ENCODE results near the gene PPT2.

PPT2 gene

DNA sequence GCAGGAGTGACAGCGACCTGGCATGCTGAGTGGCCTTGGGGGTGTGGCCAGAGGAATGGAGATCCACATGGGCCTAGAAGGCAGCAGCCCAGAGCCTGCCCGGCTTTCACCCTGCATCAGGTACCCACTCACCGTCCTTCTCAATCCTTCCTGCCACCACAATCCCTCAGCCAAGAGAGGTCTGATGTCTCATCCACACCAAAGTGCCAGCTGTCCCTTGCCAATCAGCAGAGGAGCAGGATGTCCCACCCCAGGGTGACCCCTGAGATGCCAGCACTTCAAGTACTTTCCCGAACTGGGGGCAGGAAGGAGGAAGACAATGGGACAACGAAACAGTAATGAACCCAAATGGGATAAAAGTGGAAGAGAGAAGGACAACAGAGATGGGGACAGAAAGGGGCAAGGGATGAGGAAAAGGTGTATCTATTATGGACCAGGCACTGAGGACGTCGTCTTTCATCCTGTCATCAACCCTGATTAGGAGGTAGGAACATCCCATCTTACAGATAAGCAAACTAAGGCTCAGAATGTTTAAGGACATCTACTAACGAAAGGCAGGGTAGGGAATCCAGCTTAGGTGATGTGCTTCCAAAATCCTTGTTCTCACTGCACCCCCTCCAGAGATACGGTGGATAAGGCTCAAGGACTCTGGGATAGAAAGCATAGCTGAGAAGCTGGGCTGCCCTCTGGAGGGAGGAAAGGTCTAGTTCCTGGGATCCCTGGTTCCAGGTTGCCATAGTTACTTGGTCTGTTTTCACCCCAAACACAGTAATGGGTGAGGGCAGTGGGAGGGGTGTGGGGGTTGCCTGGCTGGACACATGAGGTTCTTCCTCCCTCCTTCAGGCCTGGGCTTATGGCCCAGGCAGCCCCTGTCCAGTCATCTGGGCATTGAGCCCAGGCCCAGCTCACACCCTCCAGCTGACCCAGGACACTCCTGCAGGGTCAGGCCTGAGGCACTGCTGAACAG is 40.3 kb upstream of the PPT2 start:
- Histone ChIP-seq H3K9ac (ENCODE audit: low read depth, low read length) (no peak overlapping the region), H3K27ac (ENCODE audit: low read depth, low read length) (no peak overlapping the region), H3K27me3 (ENCODE audit: control insufficient read depth, insufficient read depth, low read length) (peaks cover 5% of the 10 kb centered on the region), H3K9me3 (ENCODE audit: control insufficient read depth, insufficient read depth, low read length) (no peaks in the 10 kb centered on the region), H3K36me3 (ENCODE audit: control insufficient read depth, insufficient read depth, low read length) (peaks cover 38% of the 10 kb centered on the region), H3K4me1 (ENCODE audit: control insufficient read depth, insufficient read depth, low read length) (0 out of 2 replicates have a peak, but pooled peaks cover 2% of the 10 kb centered on the region), H3K4me3 (ENCODE audit: low read depth, low read length) (no peak overlapping the region)

DNA sequence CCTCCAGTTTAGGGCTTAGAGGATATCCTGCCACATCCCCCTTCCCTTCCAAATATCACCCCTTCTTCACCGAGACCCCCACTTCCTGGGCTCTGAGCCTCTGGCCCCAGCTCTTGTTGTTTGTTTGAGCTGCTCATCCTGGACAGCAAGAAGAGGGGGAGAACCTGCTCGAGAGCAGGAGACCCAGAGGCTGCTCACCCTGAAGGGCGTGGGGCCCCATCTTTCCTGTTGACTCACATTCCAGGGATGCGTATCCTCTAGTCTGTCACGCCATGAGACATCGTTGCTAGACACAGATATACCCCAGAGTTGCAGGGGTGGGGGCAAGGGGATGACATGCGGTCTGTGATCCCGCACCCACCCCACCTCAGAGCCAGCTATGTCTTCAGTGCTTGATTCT is 39.1 kb upstream of the PPT2 start:
- Histone ChIP-seq H3K9me3 (ENCODE audit: control insufficient read depth, insufficient read depth, low read length) (no peaks in the 10 kb centered on the region), H3K4me1 (ENCODE audit: control insufficient read depth, insufficient read depth, low read length) (0 out of 2 replicates have a peak, but pooled peaks cover 3% of the 10 kb centered on the region), H3K36me3 (ENCODE audit: control insufficient read depth, insufficient read depth, low read length) (peaks cover 45% of the 10 kb centered on the region), H3K27me3 (ENCODE audit: control insufficient read depth, insufficient read depth, low read length) (no peaks in the 10 kb centered on the region), H3K4me3 (ENCODE audit: low read depth, low read length) (no peak overlapping the region), H3K9ac (ENCODE audit: low read depth, low read length) (no peak overlapping the region), H3K27ac (ENCODE audit: low read depth, low read length) (no peak overlapping the region)

DNA sequence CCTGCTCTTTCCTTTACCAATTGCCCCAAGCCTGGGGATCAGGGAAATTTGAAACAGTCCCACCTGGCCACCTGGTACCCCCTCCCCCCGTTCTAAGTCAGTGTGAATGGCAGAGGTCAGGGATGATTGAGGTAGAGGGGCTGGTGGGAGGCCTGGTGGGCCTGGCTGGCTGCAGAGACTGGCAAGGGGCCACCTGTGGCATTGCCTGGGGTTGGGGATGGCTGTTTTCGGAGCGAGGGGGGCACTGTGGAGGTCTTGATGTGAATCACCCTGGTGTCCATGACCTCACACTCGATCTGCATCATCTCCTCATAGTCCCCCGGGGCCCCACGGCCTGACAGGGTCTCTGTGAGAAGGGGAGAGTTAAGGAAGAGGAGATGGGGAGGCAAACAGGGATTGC is 38.3 kb upstream of the PPT2 start:
- Histone ChIP-seq H3K27ac (ENCODE audit: low read depth, low read length) (no peak overlapping the region), H3K27me3 (ENCODE audit: control insufficient read depth, insufficient read depth, low read length) (no peaks in the 10 kb centered on the region), H3K9me3 (ENCODE audit: control insufficient read depth, insufficient read depth, low read length) (no peaks in the 10 kb centered on the region), H3K36me3 (ENCODE audit: control insufficient read depth, insufficient read depth, low read length) (peaks cover 49% of the 10 kb centered on the region), H3K9ac (ENCODE audit: low read depth, low read length) (no peak overlapping the region), H3K4me3 (ENCODE audit: low read depth, low read length) (no peak overlapping the region), H3K4me1 (ENCODE audit: control insufficient read depth, insufficient read depth, low read length) (0 out of 2 replicates have a peak, but pooled peaks cover 3% of the 10 kb centered on the region)

DNA sequence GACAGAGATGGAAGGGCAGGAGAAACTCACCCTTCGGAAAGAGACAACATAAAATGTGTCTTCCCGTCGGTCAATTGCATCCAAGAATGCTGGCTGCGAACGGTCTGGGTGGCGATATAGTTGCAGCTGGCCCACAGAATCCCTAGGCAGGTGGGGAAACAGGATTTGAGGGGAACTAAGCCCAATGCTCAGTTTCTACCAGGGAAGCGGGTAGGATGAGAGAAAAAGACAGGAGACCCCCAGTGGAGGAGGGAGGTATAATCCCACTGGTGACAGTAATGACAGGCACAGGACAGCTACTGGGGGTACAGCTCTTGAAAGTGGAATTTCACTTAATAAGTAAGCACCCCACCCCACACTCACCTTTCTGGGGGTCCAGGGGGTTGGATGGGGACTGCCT is 37.3 kb upstream of the PPT2 start:
- peaks cover 58% of the 10 kb centered on the region for H3K36me3 ChIP-seq (ENCODE audit: control insufficient read depth, insufficient read depth, low read length)

DNA sequence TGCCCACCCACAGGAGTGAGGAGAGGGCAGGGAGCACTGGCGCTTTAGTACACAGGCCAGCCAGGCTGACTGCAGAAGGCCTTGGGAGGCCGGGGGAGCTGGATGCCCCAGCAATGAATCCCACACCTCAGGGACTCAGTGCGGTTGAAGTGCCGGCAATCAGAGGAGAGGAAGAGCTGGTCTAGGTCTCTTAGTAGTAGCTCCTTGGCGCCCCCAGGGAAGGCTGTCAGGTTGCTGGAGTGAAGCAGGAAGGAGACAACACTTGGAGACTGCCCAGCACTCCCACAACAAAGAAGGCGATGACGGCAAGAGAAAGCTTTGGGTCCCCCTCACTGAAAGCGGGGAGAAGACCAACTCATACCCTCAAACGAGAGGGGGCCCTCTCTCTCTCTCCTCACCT is 36.5 kb upstream of the PPT2 start:
- Histone ChIP-seq H3K4me3 (ENCODE audit: low read depth, low read length) (no peak overlapping the region), H3K9ac (ENCODE audit: low read depth, low read length) (no peak overlapping the region), H3K36me3 (ENCODE audit: control insufficient read depth, insufficient read depth, low read length) (peaks cover 64% of the 10 kb centered on the region), H3K9me3 (ENCODE audit: control insufficient read depth, insufficient read depth, low read length) (no peaks in the 10 kb centered on the region), H3K4me1 (ENCODE audit: control insufficient read depth, insufficient read depth, low read length) (0 out of 2 replicates have a peak, but pooled peaks cover 3% of the 10 kb centered on the region), H3K27me3 (ENCODE audit: control insufficient read depth, insufficient read depth, low read length) (no peaks in the 10 kb centered on the region), H3K27ac (ENCODE audit: low read depth, low read length) (no peak overlapping the region)

More for the DNA sequence above, 37.3 kb upstream of the PPT2 start:
- Histone ChIP-seq H3K27me3 (ENCODE audit: control insufficient read depth, insufficient read depth, low read length) (no peaks in the 10 kb centered on the region), H3K4me1 (ENCODE audit: control insufficient read depth, insufficient read depth, low read length) (0 out of 2 replicates have a peak, but pooled peaks cover 3% of the 10 kb centered on the region), H3K9ac (ENCODE audit: low read depth, low read length) (no peak overlapping the region), H3K4me3 (ENCODE audit: low read depth, low read length) (no peak overlapping the region), H3K27ac (ENCODE audit: low read depth, low read length) (no peak overlapping the region), H3K9me3 (ENCODE audit: control insufficient read depth, insufficient read depth, low read length) (no peaks in the 10 kb centered on the region)

DNA sequence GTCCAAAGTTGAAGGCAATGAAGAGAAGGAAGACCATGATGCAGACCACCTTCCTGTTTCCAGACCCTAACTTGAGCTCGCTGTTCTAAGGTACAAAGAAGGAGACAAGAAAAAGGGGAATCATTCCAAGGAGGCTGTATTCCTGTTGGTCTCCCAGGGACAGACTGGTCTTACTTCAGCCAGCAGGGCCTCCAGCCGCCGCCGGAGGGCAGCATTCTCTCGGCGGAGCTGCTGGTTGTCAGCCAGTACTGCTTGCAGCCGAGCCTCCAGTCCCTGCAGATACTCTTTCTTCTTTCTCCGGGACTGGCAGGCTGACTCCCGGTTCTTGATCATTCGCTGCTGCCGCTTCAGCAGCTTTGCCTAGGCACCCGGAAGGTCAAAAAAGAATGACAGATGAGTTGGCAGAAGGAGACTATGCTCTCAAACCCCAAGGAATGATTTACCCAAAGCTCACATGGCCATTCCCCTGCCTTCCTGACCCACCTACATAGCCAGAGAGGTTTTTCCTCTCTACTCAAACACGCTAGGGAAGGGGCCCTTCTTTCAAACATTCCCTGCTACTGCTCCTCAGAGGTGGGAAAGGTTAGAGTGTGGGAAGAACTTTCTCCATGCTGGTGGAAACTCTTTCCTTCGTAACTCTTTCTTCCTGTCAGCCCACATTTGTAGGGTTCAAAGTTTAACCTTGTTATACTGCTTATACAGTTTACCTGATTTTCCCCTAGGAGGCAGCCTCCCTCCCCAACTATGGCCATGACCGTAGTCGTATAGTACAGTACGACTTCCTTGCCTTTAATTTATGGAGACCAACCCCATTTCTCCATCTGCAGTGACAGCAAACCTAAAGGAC is 34.9 kb upstream of the PPT2 start:
- H3K4me1 ChIP-seq (ENCODE audit: control insufficient read depth, insufficient read depth, low read length): 0 out of 2 replicates have a peak, but pooled peaks cover 3% of the 10 kb centered on the region
- no peaks in the 10 kb centered on the region for H3K9me3 ChIP-seq (ENCODE audit: control insufficient read depth, insufficient read depth, low read length)
- H3K9ac ChIP-seq (ENCODE audit: low read depth, low read length): no peak overlapping the region
- H3K27ac ChIP-seq (ENCODE audit: low read depth, low read length): no peak overlapping the region
- peaks cover 70% of the 10 kb centered on the region for H3K36me3 ChIP-seq (ENCODE audit: control insufficient read depth, insufficient read depth, low read length)
- no peak overlapping the region for H3K4me3 ChIP-seq (ENCODE audit: low read depth, low read length)
- no peaks in the 10 kb centered on the region for H3K27me3 ChIP-seq (ENCODE audit: control insufficient read depth, insufficient read depth, low read length)

DNA sequence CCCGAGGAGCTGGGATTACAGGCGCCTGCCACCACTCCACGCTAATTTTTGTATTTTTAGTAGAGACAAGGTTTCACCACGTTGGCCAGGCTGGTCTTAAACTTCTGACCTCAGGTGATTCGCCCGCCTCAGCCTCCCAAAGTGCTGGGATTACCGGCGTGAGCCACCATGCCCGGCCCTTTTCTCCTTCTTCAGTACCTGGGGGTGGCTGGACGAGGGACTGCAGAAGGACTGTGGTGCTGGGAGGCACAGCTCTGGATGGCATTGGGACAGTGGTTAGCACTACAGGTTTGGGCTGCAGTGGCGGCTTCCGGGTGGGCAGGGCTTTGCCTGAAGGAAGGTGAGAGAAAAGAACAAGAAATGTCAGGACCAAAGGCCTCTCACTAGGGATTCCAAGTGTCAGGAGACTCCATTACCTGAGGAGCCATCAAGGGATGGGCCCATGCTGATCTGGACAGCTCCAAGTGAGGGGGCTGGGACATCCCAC is 33.3 kb upstream of the PPT2 start:
- no peak overlapping the region for H3K4me3 ChIP-seq (ENCODE audit: low read depth, low read length)
- no peaks in the 10 kb centered on the region for H3K27me3 ChIP-seq (ENCODE audit: control insufficient read depth, insufficient read depth, low read length)
- no peak overlapping the region for H3K9ac ChIP-seq (ENCODE audit: low read depth, low read length)
- H3K36me3 ChIP-seq (ENCODE audit: control insufficient read depth, insufficient read depth, low read length): peaks cover 74% of the 10 kb centered on the region
- H3K4me1 ChIP-seq (ENCODE audit: control insufficient read depth, insufficient read depth, low read length): 0 out of 2 replicates have a peak, but pooled peaks cover 3% of the 10 kb centered on the region
- no peak overlapping the region for H3K27ac ChIP-seq (ENCODE audit: low read depth, low read length)
- H3K9me3 ChIP-seq (ENCODE audit: control insufficient read depth, insufficient read depth, low read length): no peaks in the 10 kb centered on the region

DNA sequence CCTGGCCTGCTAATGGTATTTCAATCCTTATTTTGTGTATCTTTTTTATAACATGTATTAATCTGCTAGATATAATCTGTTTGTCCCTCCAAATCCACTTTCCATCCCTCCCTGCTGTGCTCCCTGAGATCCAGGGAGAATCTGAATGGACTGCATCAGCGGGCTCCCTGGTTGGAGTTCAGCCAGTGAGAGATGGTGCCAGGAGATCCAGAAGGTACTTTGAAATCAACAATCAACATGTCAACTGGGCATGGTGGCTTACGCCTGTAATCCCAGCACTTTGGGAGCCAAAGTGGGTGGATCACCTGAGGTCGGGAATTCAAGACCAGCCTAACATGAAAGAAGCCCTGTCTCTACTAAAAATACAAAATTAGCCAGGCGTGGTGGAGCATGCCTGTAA is 30.3 kb upstream of the PPT2 start:
- H3K9ac ChIP-seq (ENCODE audit: low read depth, low read length): no peak overlapping the region
- H3K36me3 ChIP-seq (ENCODE audit: control insufficient read depth, insufficient read depth, low read length): peaks cover 54% of the 10 kb centered on the region
- H3K4me3 ChIP-seq (ENCODE audit: low read depth, low read length): no peak overlapping the region
- no peak overlapping the region for H3K27ac ChIP-seq (ENCODE audit: low read depth, low read length)
- H3K9me3 ChIP-seq (ENCODE audit: control insufficient read depth, insufficient read depth, low read length): no peaks in the 10 kb centered on the region
- no peaks in the 10 kb centered on the region for H3K27me3 ChIP-seq (ENCODE audit: control insufficient read depth, insufficient read depth, low read length)
- H3K4me1 ChIP-seq (ENCODE audit: control insufficient read depth, insufficient read depth, low read length): peaks cover 12% of the 10 kb centered on the region

DNA sequence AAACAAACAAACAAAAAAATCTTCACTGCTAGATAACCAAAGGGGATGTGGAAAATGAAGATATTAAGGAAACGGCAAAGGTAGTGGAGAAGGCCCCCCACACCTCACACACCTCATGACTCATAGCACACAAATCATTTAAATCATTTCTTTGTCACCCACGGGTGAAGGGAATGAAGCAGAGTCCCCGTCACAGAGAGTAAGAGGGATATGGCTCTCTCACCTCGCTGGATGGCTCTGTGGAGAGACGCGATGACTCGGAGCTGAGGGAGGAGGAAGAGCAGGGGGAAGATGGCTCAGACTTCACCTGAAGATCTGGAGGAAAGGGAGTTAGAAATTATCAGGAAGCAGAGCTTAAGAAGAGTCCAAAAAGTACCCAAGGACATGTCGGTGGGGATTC is 27.1 kb upstream of the PPT2 start:
- H3K9me3 ChIP-seq (ENCODE audit: control insufficient read depth, insufficient read depth, low read length): no peaks in the 10 kb centered on the region
- no peak overlapping the region for H3K9ac ChIP-seq (ENCODE audit: low read depth, low read length)
- H3K27me3 ChIP-seq (ENCODE audit: control insufficient read depth, insufficient read depth, low read length): no peaks in the 10 kb centered on the region
- peak overlapping the region; percentile 98 for H3K4me3 ChIP-seq (ENCODE audit: low read depth, low read length)
- H3K4me1 ChIP-seq (ENCODE audit: control insufficient read depth, insufficient read depth, low read length): peaks cover 11% of the 10 kb centered on the region
- no peak overlapping the region for H3K27ac ChIP-seq (ENCODE audit: low read depth, low read length)
- H3K36me3 ChIP-seq (ENCODE audit: control insufficient read depth, insufficient read depth, low read length): peaks cover 33% of the 10 kb centered on the region

DNA sequence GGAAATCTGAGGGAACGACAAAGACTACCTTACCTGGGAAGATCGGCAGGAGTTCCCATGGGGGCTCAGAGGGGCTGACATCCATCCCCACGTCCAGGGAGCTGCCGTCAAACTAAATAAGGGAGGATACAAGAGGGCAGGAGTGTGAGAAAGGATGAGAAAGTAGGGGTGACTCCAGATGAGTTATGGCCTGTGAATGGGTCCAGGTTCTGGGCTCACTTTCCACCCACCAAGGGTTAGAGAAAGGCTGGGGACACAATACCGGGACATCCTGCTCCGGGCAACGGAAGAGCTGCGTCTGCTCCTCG is 26.6 kb upstream of the PPT2 start:
- Histone ChIP-seq H3K27ac (ENCODE audit: low read depth, low read length) (peak overlapping the region; percentile 98), H3K27me3 (ENCODE audit: control insufficient read depth, insufficient read depth, low read length) (no peaks in the 10 kb centered on the region), H3K9me3 (ENCODE audit: control insufficient read depth, insufficient read depth, low read length) (no peaks in the 10 kb centered on the region), H3K4me1 (ENCODE audit: control insufficient read depth, insufficient read depth, low read length) (peaks cover 11% of the 10 kb centered on the region), H3K36me3 (ENCODE audit: control insufficient read depth, insufficient read depth, low read length) (peaks cover 29% of the 10 kb centered on the region), H3K9ac (ENCODE audit: low read depth, low read length) (peak overlapping the region; percentile 90; the same call in 1 of the 2 replicates), H3K4me3 (ENCODE audit: low read depth, low read length) (peak overlapping the region; percentile 98)

All from HUES48 (cell line).